ENCODE measurements around the gene SELENOI. TPM values are rescaled to one million over a fixed set of nuclear protein-coding genes. Genes with fewer than 3 reads are reported as not detected.

SELENOI gene
- total and polyA plus RNA-seq, 10 of the 15 experiments (the other 5 are each of a cell fraction or from before 2014, with no cell fraction given): 5.2 to 31.4 (median 17.4) TPM

DNA sequence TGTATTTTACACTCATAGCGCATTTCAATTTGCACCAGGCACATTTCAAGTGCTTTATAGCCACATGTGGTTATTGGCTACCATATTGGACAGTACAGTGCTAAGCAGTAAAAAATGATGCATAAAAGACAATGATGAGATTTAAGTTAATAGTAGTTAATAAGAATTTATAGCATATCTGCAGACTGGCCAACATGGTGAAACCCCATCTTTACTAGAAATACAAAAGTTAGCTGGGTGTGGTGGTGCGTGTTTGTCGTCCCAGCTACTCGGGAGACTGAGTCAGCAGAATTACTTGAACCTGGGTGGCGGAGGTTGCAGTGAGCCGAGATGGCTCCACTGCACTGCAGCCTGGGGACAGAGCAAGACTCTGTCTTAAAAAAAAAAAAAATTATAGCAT lies 65.5 kb downstream of the SELENOI start:
- Histone ChIP-seq H3K9me3 (replicated peaks; ENCODE audit: control insufficient read depth, insufficient read depth, low read length) (no peaks in the 10 kb centered on the region), H4K20me1 (ENCODE audit: control insufficient read depth, insufficient read depth) (no peaks in the 10 kb centered on the region), H3K4me1 (ENCODE audit: control insufficient read depth, insufficient read depth, low read length) (peaks cover 10% of the 10 kb centered on the region), H3K4me3 (no peak overlapping the region), H3K4me2 (ENCODE audit: control insufficient read depth, insufficient read depth) (no peak overlapping the region; the same call in 1 of the 2 replicates), H3K36me3 (ENCODE audit: control insufficient read depth in 2 of 2, insufficient read depth in 2 of 2, low read length in 1 of 2) (no peaks in the 10 kb centered on the region), H3K9ac (ENCODE audit: control insufficient read depth, insufficient read depth, low read length) (no peak overlapping the region), H3K27me3 (replicated peaks in 1 of 2; ENCODE audit: control insufficient read depth in 2 of 2, insufficient read depth in 2 of 2, low read length in 1 of 2) (no peaks in the 10 kb centered on the region), H2AFZ (ENCODE audit: control insufficient read depth, low read depth, low read length) (peak overlapping the region; percentile 92), H3K79me2 (ENCODE audit: control insufficient read depth, insufficient read depth, low read length) (no peaks in the 10 kb centered on the region), H3K27ac (ENCODE audit: control insufficient read depth, insufficient read depth) (peak overlapping the region; percentile 71)
- ChIA-PET CTCF (interaction anchor here (0.7 to 1.4 kb wide), 4 partner anchors 20 to 1377 kb away, joined by 3 to 4 read pairs (median 3); no protein-coding TSS in a partner anchor), RAD21 (ENCODE audit: unreplicated experiment) (no interaction called here), SMC1A (ENCODE audit: uncharacterized antibody, unreplicated experiment) (no interaction called here), POLR2A (no interaction called here)
- in situ Hi-C loops (cut with MboI) (no loop called here), intact Hi-C loops (cut with micrococcal nuclease; ENCODE audit: unreplicated experiment) (no loop called here)
- ATAC-seq: no peak
- DNase-seq (ENCODE audit: low read depth, low spot score): no peak
- FAIRE-seq: no peak
- 95% methylated on average over 6 of the region's 6 CpGs for WGBS (ENCODE audit: insufficient coverage, insufficient replicate concordance, low lambda C conversion rate, missing lambda C conversion rate)
- no TSS peak for BruUV-seq (replicated peaks)
- TF ChIP-seq HDAC2 (IDR thresholded peaks at IDR 0.05): no peak
- no peak for TF ChIP-seq SPI1 (IDR thresholded peaks at IDR 0.05; ENCODE audit: borderline replicate concordance, insufficient read depth, low read depth, low read length)
- no peak for TF ChIP-seq TAF1 (IDR thresholded peaks at IDR 0.05; ENCODE audit: borderline replicate concordance, low read depth, low read length)
- TF ChIP-seq ZNF207 (IDR thresholded peaks at IDR 0.05; ENCODE audit: borderline replicate concordance): no peak
- no peak for TF ChIP-seq RB1 (IDR thresholded peaks at IDR 0.05; ENCODE audit: borderline replicate concordance)
- TF ChIP-seq FOS (IDR thresholded peaks at IDR 0.05; ENCODE audit: borderline replicate concordance, extremely low read depth, insufficient read length): no peak
- TF ChIP-seq, protein P1, sequence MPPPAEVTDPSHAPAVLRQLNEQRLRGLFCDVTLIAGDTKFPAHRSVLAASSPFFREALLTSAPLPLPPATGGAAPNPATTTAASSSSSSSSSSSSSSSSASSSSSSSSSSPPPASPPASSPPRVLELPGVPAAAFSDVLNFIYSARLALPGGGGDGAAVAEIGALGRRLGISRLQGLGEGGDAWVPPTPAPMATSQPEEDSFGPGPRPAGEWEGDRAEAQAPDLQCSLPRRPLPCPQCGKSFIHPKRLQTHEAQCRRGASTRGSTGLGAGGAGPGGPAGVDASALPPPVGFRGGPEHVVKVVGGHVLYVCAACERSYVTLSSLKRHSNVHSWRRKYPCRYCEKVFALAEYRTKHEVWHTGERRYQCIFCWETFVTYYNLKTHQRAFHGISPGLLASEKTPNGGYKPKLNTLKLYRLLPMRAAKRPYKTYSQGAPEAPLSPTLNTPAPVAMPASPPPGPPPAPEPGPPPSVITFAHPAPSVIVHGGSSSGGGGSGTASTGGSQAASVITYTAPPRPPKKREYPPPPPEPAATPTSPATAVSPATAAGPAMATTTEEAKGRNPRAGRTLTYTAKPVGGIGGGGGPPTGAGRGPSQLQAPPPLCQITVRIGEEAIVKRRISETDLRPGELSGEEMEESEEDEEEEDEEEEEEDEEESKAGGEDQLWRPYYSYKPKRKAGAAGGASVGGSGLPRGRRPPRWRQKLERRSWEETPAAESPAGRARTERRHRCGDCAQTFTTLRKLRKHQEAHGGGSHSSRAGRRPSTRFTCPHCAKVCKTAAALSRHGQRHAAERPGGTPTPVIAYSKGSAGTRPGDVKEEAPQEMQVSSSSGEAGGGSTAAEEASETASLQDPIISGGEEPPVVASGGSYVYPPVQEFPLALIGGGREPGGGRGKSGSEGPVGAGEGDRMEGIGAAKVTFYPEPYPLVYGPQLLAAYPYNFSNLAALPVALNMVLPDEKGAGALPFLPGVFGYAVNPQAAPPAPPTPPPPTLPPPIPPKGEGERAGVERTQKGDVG (CRISPR knock-in tag; IDR thresholded peaks at IDR 0.05): no peak
- TF ChIP-seq RAD51 (IDR thresholded peaks at IDR 0.05): no peak
- no peak for TF ChIP-seq SMAD5 (IDR thresholded peaks at IDR 0.05; ENCODE audit: low read depth)
- TF ChIP-seq, protein P2, sequence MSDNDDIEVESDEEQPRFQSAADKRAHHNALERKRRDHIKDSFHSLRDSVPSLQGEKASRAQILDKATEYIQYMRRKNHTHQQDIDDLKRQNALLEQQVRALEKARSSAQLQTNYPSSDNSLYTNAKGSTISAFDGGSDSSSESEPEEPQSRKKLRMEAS (IDR thresholded peaks at IDR 0.05; ENCODE audit: low read depth, low read length): no peak
- no peak for TF ChIP-seq SIX5 (IDR thresholded peaks at IDR 0.05; ENCODE audit: low read depth, low read length, severe bottlenecking)
- TF ChIP-seq CHD4 (IDR thresholded peaks at IDR 0.05): no peak
- TF ChIP-seq, protein P3, sequence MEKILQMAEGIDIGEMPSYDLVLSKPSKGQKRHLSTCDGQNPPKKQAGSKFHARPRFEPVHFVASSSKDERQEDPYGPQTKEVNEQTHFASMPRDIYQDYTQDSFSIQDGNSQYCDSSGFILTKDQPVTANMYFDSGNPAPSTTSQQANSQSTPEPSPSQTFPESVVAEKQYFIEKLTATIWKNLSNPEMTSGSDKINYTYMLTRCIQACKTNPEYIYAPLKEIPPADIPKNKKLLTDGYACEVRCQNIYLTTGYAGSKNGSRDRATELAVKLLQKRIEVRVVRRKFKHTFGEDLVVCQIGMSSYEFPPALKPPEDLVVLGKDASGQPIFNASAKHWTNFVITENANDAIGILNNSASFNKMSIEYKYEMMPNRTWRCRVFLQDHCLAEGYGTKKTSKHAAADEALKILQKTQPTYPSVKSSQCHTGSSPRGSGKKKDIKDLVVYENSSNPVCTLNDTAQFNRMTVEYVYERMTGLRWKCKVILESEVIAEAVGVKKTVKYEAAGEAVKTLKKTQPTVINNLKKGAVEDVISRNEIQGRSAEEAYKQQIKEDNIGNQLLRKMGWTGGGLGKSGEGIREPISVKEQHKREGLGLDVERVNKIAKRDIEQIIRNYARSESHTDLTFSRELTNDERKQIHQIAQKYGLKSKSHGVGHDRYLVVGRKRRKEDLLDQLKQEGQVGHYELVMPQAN (conservative IDR thresholded peaks at IDR 0.05): no peak
- TF ChIP-seq, protein P4, sequence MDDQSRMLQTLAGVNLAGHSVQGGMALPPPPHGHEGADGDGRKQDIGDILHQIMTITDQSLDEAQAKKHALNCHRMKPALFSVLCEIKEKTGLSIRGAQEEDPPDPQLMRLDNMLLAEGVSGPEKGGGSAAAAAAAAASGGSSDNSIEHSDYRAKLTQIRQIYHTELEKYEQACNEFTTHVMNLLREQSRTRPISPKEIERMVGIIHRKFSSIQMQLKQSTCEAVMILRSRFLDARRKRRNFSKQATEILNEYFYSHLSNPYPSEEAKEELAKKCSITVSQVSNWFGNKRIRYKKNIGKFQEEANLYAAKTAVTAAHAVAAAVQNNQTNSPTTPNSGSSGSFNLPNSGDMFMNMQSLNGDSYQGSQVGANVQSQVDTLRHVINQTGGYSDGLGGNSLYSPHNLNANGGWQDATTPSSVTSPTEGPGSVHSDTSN (IDR thresholded peaks at IDR 0.05; ENCODE audit: insufficient replicate concordance, low read depth, low read length): no peak
- TF ChIP-seq, protein P5, sequence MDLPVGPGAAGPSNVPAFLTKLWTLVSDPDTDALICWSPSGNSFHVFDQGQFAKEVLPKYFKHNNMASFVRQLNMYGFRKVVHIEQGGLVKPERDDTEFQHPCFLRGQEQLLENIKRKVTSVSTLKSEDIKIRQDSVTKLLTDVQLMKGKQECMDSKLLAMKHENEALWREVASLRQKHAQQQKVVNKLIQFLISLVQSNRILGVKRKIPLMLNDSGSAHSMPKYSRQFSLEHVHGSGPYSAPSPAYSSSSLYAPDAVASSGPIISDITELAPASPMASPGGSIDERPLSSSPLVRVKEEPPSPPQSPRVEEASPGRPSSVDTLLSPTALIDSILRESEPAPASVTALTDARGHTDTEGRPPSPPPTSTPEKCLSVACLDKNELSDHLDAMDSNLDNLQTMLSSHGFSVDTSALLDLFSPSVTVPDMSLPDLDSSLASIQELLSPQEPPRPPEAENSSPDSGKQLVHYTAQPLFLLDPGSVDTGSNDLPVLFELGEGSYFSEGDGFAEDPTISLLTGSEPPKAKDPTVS (IDR thresholded peaks at IDR 0.05; ENCODE audit: low read depth, low read length): no peak
- no peak for TF ChIP-seq NFXL1 (IDR thresholded peaks at IDR 0.05; ENCODE audit: borderline replicate concordance)
- TF ChIP-seq ZNF24 (IDR thresholded peaks at IDR 0.05): no peak
